GM19455 (cell line): ENCODE data around the gene HPS4.
A peak's percentile ranks its signal among the peaks of the same experiment; 100 is the strongest.
"Not testable (repeated sequence)": the region's sequence is repeated elsewhere in the genome, so short reads cannot be mapped to it uniquely, and the experiment has no call there.

ENCODE experiments used
- ATAC-seq: cut with Tn5 transposase; IDR thresholded peaks from one replicate; pipeline ENCODE4 v1.9.1; 2021; ENCODE audit not compliant: unreplicated experiment

HPS4 gene

GRCh38 chr22:26444777-26445176, 38.8 kb downstream of the HPS4 start:
- no peak for ATAC-seq

- no peak for ATAC-seq
Observed at GRCh38 chr22:26443901-26444690, 39.5 kb downstream of the HPS4 start.

- ATAC-seq = no peak
Observed at GRCh38 chr22:26442086-26442756, 41.4 kb downstream of the HPS4 start.

GRCh38 chr22:26439559-26439958, 44.0 kb downstream of the HPS4 start:
- no peak for ATAC-seq

GRCh38 chr22:26438776-26439175, 44.8 kb downstream of the HPS4 start:
- not testable (repeated sequence) for ATAC-seq

- no peak for ATAC-seq
Observed at GRCh38 chr22:26437694-26438392, 45.7 kb downstream of the HPS4 start.

GRCh38 chr22:26436903-26437515, 46.6 kb downstream of the HPS4 start:
- no peak for ATAC-seq

- ATAC-seq = no peak
Observed at GRCh38 chr22:26435327-26436093, 48.1 kb downstream of the HPS4 start.

GRCh38 chr22:26433805-26434204, 49.8 kb downstream of the HPS4 start:
- ATAC-seq = no peak

GRCh38 chr22:26432619-26433311, 50.8 kb downstream of the HPS4 start:
- ATAC-seq = no peak

- no peak for ATAC-seq
Observed at GRCh38 chr22:26431261-26431995, 52.2 kb downstream of the HPS4 start.

GRCh38 chr22:26430600-26430999, 53.0 kb downstream of the HPS4 start:
- no peak for ATAC-seq

GRCh38 chr22:26429458-26430286, 53.9 kb downstream of the HPS4 start:
- peak; percentile 7 for ATAC-seq

GRCh38 chr22:26428515-26429457, 54.8 kb downstream of the HPS4 start, which contains the start of gene ASPHD2:
ASPHD2 (plus strand) TSS chr22:26429260; CDS start chr22:26433616, 4,356 bp downstream.
- ATAC-seq = peak; percentile 77

GRCh38 chr22:26426924-26427323, 56.7 kb downstream of the HPS4 start:
- ATAC-seq = no peak

GRCh38 chr22:26418620-26419019, 65.0 kb downstream of the HPS4 start:
- ATAC-seq = no peak

- no peak for ATAC-seq
Observed at GRCh38 chr22:26417406-26417805, 66.2 kb downstream of the HPS4 start.
